Endothelial cell of umbilical vein (primary cell): Measurements from ENCODE around the gene TRAPPC8. TPM values are rescaled to one million over a fixed set of nuclear protein-coding genes. Genes with fewer than 3 reads are reported as not detected.

Experiments used
- BruUV-seq: library from RNA; stranded (reverse); fragments of 400-500 nt; replicated peaks from 2 replicates; lab custom pipeline; 2021; lab: Mats Ljungman, UMichigan
- CTCF ChIA-PET: fragments of 300-600, 350-600 bp; sonication (Branson Sonifier 250); formaldehyde crosslinking; loops from one replicate; lab custom pipeline; 2021; ENCODE audit warnings: antibody characterized with exemption, inconsistent platforms; lab: Charles Lee
- POLR2A ChIA-PET: fragments of 300-600, 350-600 bp; sonication (Branson Sonifier 250); formaldehyde crosslinking; loops from one replicate; lab custom pipeline; 2021; ENCODE audit warnings: antibody characterized with exemption, inconsistent platforms; lab: Charles Lee
- DNase-seq: peaks from one replicate; pipeline ENCODE4 v3.0.0-alpha.2; 2011; ENCODE audit warnings: low read depth, low spot score
- FAIRE-seq: peaks from 2 replicates; lab custom pipeline; 2011; peaks lifted over from hg19 to GRCh38; lab: Jason Lieb, UNC
- H2AFZ ChIP-seq: 2 replicates; pipeline ENCODE4 v1.6.0; 2012; ENCODE audit warnings: low read depth, low read length, control low read depth, inconsistent platforms
- H3K27ac ChIP-seq: 2 replicates; pipeline ENCODE4 v1.5.1; 2011; ENCODE audit warnings: low read depth, mild to moderate bottlenecking, control low read depth, low read length, moderate library complexity; ENCODE audit not compliant: insufficient read depth
- H3K27me3 ChIP-seq, 2 experiments: 2 replicates each; pipeline versions ENCODE4 v1.6.0 to v1.6.1; 2011; ENCODE audit warnings: low read length in 2 of 2, mixed read lengths in 1 of 2; ENCODE audit not compliant: control insufficient read depth in 2 of 2, insufficient read depth in 2 of 2
- H3K36me3 ChIP-seq, 2 experiments: 2 replicates in 1 of 2; 3 replicates in 1 of 2; pipeline ENCODE4 v1.5.1; 2011; ENCODE audit warnings: low read length in 2 of 2, mild to moderate bottlenecking in 1 of 2, moderate library complexity in 1 of 2; ENCODE audit not compliant: control insufficient read depth in 2 of 2, insufficient read depth in 2 of 2; ENCODE audit errors: extremely low read depth in 1 of 2
- H3K4me1 ChIP-seq: 3 replicates; pipeline ENCODE4 v1.5.1; 2011; ENCODE audit warnings: mild to moderate bottlenecking, low read length; ENCODE audit not compliant: control insufficient read depth, insufficient read depth; ENCODE audit errors: extremely low read depth
- H3K4me2 ChIP-seq: 2 replicates; pipeline ENCODE4 v1.6.1; 2011; ENCODE audit warnings: low read length, control low read depth, mixed read lengths; ENCODE audit not compliant: insufficient read depth
- H3K4me3 ChIP-seq, 3 experiments: fragments of 200-600 bp in 1 of 3; sonication (generic), shearing (Covaris generic) in 1 of 3; replicated peaks in 1 of 3; 2 replicates each; pipeline ENCODE4 v1.5.1; 2011 to 2016; ENCODE audit warnings: control low read depth in 3 of 3, low read length in 3 of 3, mild to moderate bottlenecking in 2 of 3, inconsistent platforms in 1 of 3, low read depth in 1 of 3, moderate library complexity in 1 of 3; ENCODE audit not compliant: insufficient read depth in 1 of 3
- H3K79me2 ChIP-seq: 2 replicates; pipeline ENCODE4 v1.6.0; 2012; ENCODE audit warnings: low read length, inconsistent platforms; ENCODE audit not compliant: control insufficient read depth, insufficient read depth
- H3K9ac ChIP-seq: replicated peaks from 2 replicates; pipeline ENCODE3; 2011; ENCODE audit warnings: low read length, control low read depth; ENCODE audit not compliant: insufficient read depth; ENCODE audit errors: extremely low read depth
- H3K9me1 ChIP-seq: replicated peaks from 3 replicates; pipeline ENCODE4 v1.6.0; 2011; ENCODE audit warnings: mild to moderate bottlenecking, low read length; ENCODE audit not compliant: control insufficient read depth, insufficient read depth; ENCODE audit errors: extremely low read depth
- H3K9me3 ChIP-seq: replicated peaks from 2 replicates; pipeline ENCODE4 v1.5.1; 2012; ENCODE audit warnings: low read length, inconsistent platforms; ENCODE audit not compliant: control insufficient read depth, insufficient read depth
- H4K20me1 ChIP-seq: replicated peaks from 2 replicates; pipeline ENCODE3; 2011; ENCODE audit warnings: mild to moderate bottlenecking, low read length; ENCODE audit not compliant: control insufficient read depth, insufficient read depth; ENCODE audit errors: extremely low read depth
- CTCF ChIP-seq, 2 donors: IDR thresholded peaks; 1 replicate in 1 of 2; 2 replicates in 1 of 2; pipeline ENCODE4 v1.5.1; 2011; ENCODE audit warnings: low read length in 2 of 2, mild to moderate bottlenecking in 2 of 2, moderate library complexity in 2 of 2, control low read depth in 1 of 2, inconsistent platforms in 1 of 2, low read depth in 1 of 2; ENCODE audit not compliant: insufficient read depth in 1 of 2; ENCODE audit errors: extremely low read depth in 1 of 2
- EZH2 ChIP-seq: IDR thresholded peaks from 2 replicates; pipeline ENCODE4 v1.6.1; 2012; ENCODE audit warnings: borderline replicate concordance, low read depth, mild to moderate bottlenecking, moderate library complexity, low read length, inconsistent platforms; ENCODE audit not compliant: severe bottlenecking
- FOS ChIP-seq: IDR thresholded peaks from 2 replicates; pipeline ENCODE4 v1.6.1; 2011; ENCODE audit warnings: mild to moderate bottlenecking, low read length, moderate library complexity, borderline replicate concordance; ENCODE audit not compliant: insufficient read depth
- GATA2 ChIP-seq: IDR thresholded peaks from 2 replicates; pipeline ENCODE4 v1.7.0; 2011; ENCODE audit warnings: low read depth, mild to moderate bottlenecking, moderate library complexity, mixed read lengths, low read length; ENCODE audit not compliant: insufficient read length, insufficient read depth
- JUN ChIP-seq: IDR thresholded peaks from 2 replicates; pipeline ENCODE4 v1.6.1; 2011; ENCODE audit warnings: borderline replicate concordance, low read depth; ENCODE audit not compliant: insufficient read length, insufficient read depth
- MYC ChIP-seq: IDR thresholded peaks from one replicate; pipeline ENCODE4 v1.6.1; 2011; ENCODE audit warnings: mild to moderate bottlenecking, low read depth, low read length
- POLR2A ChIP-seq: IDR thresholded peaks from 2 replicates; pipeline ENCODE4 v1.6.1; 2012; ENCODE audit warnings: low read depth, mild to moderate bottlenecking, control low read depth, low read length
- POLR2AphosphoS5 ChIP-seq: IDR thresholded peaks from 2 replicates; pipeline ENCODE4 v1.6.1; 2012; ENCODE audit warnings: low read depth, mild to moderate bottlenecking, control low read depth, low read length, moderate library complexity; ENCODE audit not compliant: insufficient read depth
- dilution Hi-C: fragments of 300-500 bp; cut with MboI; formaldehyde crosslinking; loops from one replicate; pipeline ENCODE4 v1.15.0; 2019; ENCODE audit warnings: low sequenced_read_pairs; ENCODE audit not compliant: extremely low pct_ligation_motif_present
- intact Hi-C: fragments of 100-400 bp; cut with micrococcal nuclease; formaldehyde crosslinking; loops from one replicate; pipeline ENCODE4 v1.10.0; 2022
- polyA plus RNA-seq, 4 experiments: library from polyadenylated mRNA; depleted of rRNA in 3 of 4; stranded (reverse) in 3 of 4; unstranded in 1 of 4; fragments of >200 nt; gene quantifications; 2 replicates each; pipeline versions ENCODE4 v1.2.1 to v1.2.3, GENCODE V29; 2011 to 2012; ENCODE audit warnings: missing spikeins in 1 of 4
- total RNA-seq: library from RNA; stranded (reverse); gene quantifications from 2 replicates; pipeline ENCODE4 v1.2.3, GENCODE V29; 2021
- TF ChIP-seq, protein P1 (sequence below): IDR thresholded peaks from 2 replicates; pipeline ENCODE4 v1.6.1; 2011; ENCODE audit not compliant: insufficient read depth, insufficient read length

Gene TRAPPC8
- total and polyA plus RNA-seq, 2 donors (not counting 3 experiments of a cell fraction or from before 2014, with no cell fraction given): 25.0 to 30.1 TPM

GRCh38 chr18:31835528-31836133 is 107.3 kb downstream of the TRAPPC8 start:
- intact Hi-C loops: no loop called here
- BruUV-seq: no TSS peak

DNA sequence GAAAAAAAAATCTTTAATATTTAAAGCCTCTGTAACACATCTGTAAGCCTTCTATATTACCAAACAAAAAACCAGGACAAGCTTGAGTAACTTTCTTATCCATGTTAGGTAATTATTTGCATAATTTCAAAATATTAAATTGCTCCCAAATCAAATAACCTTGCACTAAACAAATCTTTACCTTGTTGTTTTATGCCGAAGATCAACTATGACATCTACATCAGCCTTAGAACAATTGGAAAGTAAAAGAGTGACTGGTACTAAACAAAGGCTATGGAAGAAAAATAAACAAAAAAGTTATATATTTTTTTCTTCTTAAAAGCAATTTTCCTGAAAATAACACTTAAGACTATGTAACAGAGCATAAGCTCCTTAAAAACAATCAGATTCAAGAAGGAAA is 111.0 kb downstream of the TRAPPC8 start:
- H3K4me3 ChIP-seq: no peak overlapping the region
- ChIA-PET CTCF (no interaction called here), POLR2A (no interaction called here)
- no peaks in the 10 kb centered on the region for H3K79me2 ChIP-seq
- dilution Hi-C loops (no loop called here), intact Hi-C loops (no loop called here)
- H2AFZ ChIP-seq: no peak overlapping the region
- H3K27ac ChIP-seq: no peak overlapping the region
- no peaks in the 10 kb centered on the region for H4K20me1 ChIP-seq
- no peaks in the 10 kb centered on the region for H3K27me3 ChIP-seq
- H3K9me3 ChIP-seq: no peaks in the 10 kb centered on the region
- no TSS peak for BruUV-seq
- H3K36me3 ChIP-seq: peaks cover 0 to 9% of the 10 kb centered on the region in 2 experiments
- H3K9me1 ChIP-seq: no peaks in the 10 kb centered on the region
- H3K4me1 ChIP-seq: no peaks in the 10 kb centered on the region
- no peak overlapping the region for H3K4me2 ChIP-seq
- no peak overlapping the region for H3K9ac ChIP-seq
- DNase-seq (no peak), FAIRE-seq (no peak)
- TF ChIP-seq GATA2 (no peak), JUN (no peak), EZH2 (no peak), CTCF (IDR thresholded peaks at IDR 0.05; ENCODE audit: extremely low read depth in 1 of 2, insufficient read depth in 1 of 2, low read depth in 1 of 2, low read length in 2 of 2) (no peak), POLR2A (no peak), MYC (no peak), POLR2AphosphoS5 (no peak), FOS (no peak)
- TF ChIP-seq, protein P1, sequence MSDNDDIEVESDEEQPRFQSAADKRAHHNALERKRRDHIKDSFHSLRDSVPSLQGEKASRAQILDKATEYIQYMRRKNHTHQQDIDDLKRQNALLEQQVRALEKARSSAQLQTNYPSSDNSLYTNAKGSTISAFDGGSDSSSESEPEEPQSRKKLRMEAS: no peak

More at GRCh38 chr18:31835528-31836133, 107.3 kb downstream of the TRAPPC8 start:
- Histone ChIP-seq H3K4me2 (no peak overlapping the region), H3K9ac (no peak overlapping the region), H3K79me2 (no peaks in the 10 kb centered on the region), H3K9me1 (no peaks in the 10 kb centered on the region), H3K9me3 (no peaks in the 10 kb centered on the region), H3K27ac (no peak overlapping the region), H3K36me3 (peaks cover 7 to 10% of the 10 kb centered on the region in 2 experiments), H3K4me1 (no peaks in the 10 kb centered on the region), H2AFZ (no peak overlapping the region), H4K20me1 (no peaks in the 10 kb centered on the region), H3K4me3 (no peak overlapping the region), H3K27me3 (no peaks in the 10 kb centered on the region)
- POLR2A ChIA-PET: no interaction called here
- dilution Hi-C loops: no loop called here
- TF ChIP-seq FOS (no peak), JUN (no peak), POLR2A (no peak), GATA2 (no peak), POLR2AphosphoS5 (no peak), MYC (no peak)
- CTCF ChIA-PET: no interaction called here
- DNase-seq: no peak
- FAIRE-seq: no peak
